Measurements from ENCODE around the gene AASDHPPT. TPM values are rescaled to one million over a fixed set of nuclear protein-coding genes. Genes with fewer than 3 reads are reported as not detected.

Gene AASDHPPT
- total RNA-seq, 1 donor = 41.6 TPM

DNA sequence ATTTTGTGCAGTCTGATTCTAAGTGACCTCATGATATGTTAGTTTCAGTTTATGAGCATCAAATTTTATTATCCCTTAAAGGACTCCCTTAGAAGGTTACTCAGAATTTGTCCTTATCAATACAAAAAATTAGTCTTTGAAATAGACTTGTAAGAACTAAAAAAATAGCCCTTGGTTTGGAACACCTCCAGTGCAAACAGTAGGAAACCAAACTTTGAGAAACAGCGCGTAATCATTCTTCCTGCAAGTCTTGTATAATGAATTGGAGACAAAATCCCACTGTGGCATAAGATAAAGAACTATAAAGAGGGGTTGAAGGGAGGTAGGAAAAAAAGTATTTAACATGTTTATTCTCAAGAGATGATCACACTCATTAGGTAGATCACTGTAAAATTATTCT lies 44.6 kb upstream of the AASDHPPT start:
- no peaks in the 10 kb centered on the region for H3K27me3 ChIP-seq (ENCODE audit: insufficient read depth, low read length)
- DNase-seq (ENCODE audit: insufficient read length, low spot score, missing footprints) = no peak
- no peak for TF ChIP-seq CTCF (IDR thresholded peaks at IDR 0.05; ENCODE audit: extremely low read depth, low read depth, low read length)
- H3K9me3 ChIP-seq (ENCODE audit: low read depth, low read length) = no peaks in the 10 kb centered on the region
- no peak overlapping the region for H3K4me3 ChIP-seq (ENCODE audit: insufficient read depth, low read length)
- no peaks in the 10 kb centered on the region for H3K79me2 ChIP-seq (ENCODE audit: insufficient read depth, low read length)
- H2AFZ ChIP-seq (ENCODE audit: low read length) = no peak overlapping the region
- H3K27ac ChIP-seq (ENCODE audit: low read depth, low read length) = no peak overlapping the region
- H3K4me2 ChIP-seq (ENCODE audit: insufficient read depth, low read length) = no peak overlapping the region
- no peaks in the 10 kb centered on the region for H4K20me1 ChIP-seq (ENCODE audit: insufficient read depth, low read length)
- H3K36me3 ChIP-seq (ENCODE audit: insufficient read depth, low read length) = no peaks in the 10 kb centered on the region
- H3K4me1 ChIP-seq (ENCODE audit: insufficient read depth, low read length) = no peaks in the 10 kb centered on the region

- no peak for TF ChIP-seq CTCF (IDR thresholded peaks at IDR 0.05; ENCODE audit: extremely low read depth, low read depth, low read length)
- H3K4me1 ChIP-seq (ENCODE audit: insufficient read depth, low read length) = no peaks in the 10 kb centered on the region
- H3K36me3 ChIP-seq (ENCODE audit: insufficient read depth, low read length) = no peaks in the 10 kb centered on the region
- H3K27ac ChIP-seq (ENCODE audit: low read depth, low read length) = no peak overlapping the region
- no peaks in the 10 kb centered on the region for H4K20me1 ChIP-seq (ENCODE audit: insufficient read depth, low read length)
- no peaks in the 10 kb centered on the region for H3K27me3 ChIP-seq (ENCODE audit: insufficient read depth, low read length)
- no peak overlapping the region for H3K4me2 ChIP-seq (ENCODE audit: insufficient read depth, low read length)
- H3K79me2 ChIP-seq (ENCODE audit: insufficient read depth, low read length) = no peaks in the 10 kb centered on the region
- H3K4me3 ChIP-seq (ENCODE audit: insufficient read depth, low read length) = no peak overlapping the region
- no peak overlapping the region for H2AFZ ChIP-seq (ENCODE audit: low read length)
- no peaks in the 10 kb centered on the region for H3K9me3 ChIP-seq (ENCODE audit: low read depth, low read length)
- DNase-seq (ENCODE audit: insufficient read length, low spot score, missing footprints) = no peak
Observed at GRCh38 chr11:106043540-106043939, 33.9 kb upstream of the AASDHPPT start.

- no peak overlapping the region for H3K27ac ChIP-seq (ENCODE audit: low read depth, low read length)
- no peaks in the 10 kb centered on the region for H3K4me1 ChIP-seq (ENCODE audit: insufficient read depth, low read length)
- no peak for DNase-seq (ENCODE audit: insufficient read length, low spot score, missing footprints)
- no peak overlapping the region for H2AFZ ChIP-seq (ENCODE audit: low read length)
- H3K36me3 ChIP-seq (ENCODE audit: insufficient read depth, low read length) = no peaks in the 10 kb centered on the region
- no peak overlapping the region for H3K4me2 ChIP-seq (ENCODE audit: insufficient read depth, low read length)
- no peak for TF ChIP-seq CTCF (IDR thresholded peaks at IDR 0.05; ENCODE audit: extremely low read depth, low read depth, low read length)
- H3K27me3 ChIP-seq (ENCODE audit: insufficient read depth, low read length) = no peaks in the 10 kb centered on the region
- H3K4me3 ChIP-seq (ENCODE audit: insufficient read depth, low read length) = no peak overlapping the region
- no peaks in the 10 kb centered on the region for H3K79me2 ChIP-seq (ENCODE audit: insufficient read depth, low read length)
- no peaks in the 10 kb centered on the region for H3K9me3 ChIP-seq (ENCODE audit: low read depth, low read length)
- no peaks in the 10 kb centered on the region for H4K20me1 ChIP-seq (ENCODE audit: insufficient read depth, low read length)
Observed at GRCh38 chr11:106047631-106048030, 29.8 kb upstream of the AASDHPPT start.

DNA sequence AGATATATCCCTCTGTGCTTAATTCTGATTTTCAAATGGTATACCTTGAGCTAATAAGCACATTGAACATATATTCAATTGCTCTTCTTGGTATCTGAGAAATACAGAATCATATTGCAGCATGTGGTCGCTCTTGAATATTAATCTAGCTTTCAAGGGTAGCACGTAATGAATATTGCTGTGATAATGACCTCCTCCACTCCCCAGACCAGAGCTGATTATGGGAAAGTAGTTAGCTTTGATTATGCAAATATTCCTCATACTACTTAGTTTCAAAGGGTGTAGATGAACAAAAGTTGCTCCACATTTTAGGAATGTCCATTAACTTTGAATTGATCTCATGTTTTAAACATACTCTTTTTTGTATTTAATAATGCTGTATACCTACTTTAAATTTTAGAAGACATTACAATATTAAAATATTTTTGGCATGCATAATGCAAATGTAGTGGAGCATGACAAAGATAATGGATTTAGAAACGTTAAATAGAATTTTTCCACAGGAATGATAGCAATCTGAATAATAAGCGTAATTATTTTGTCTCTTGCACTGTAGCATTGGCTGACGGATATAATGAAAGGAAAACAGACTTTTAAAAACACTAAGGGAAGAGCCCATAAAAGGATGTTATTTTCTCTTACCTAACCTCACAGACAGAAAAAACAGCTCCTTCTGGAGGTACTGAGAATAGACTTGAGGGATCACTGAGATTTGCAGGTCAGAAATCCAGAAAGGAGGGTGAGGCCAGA lies 27.6 kb upstream of the AASDHPPT start:
- H3K4me2 ChIP-seq (ENCODE audit: insufficient read depth, low read length) = no peak overlapping the region
- H3K36me3 ChIP-seq (ENCODE audit: insufficient read depth, low read length) = no peaks in the 10 kb centered on the region
- no peaks in the 10 kb centered on the region for H3K79me2 ChIP-seq (ENCODE audit: insufficient read depth, low read length)
- H3K27ac ChIP-seq (ENCODE audit: low read depth, low read length) = no peak overlapping the region
- DNase-seq (ENCODE audit: insufficient read length, low spot score, missing footprints) = no peak
- H3K27me3 ChIP-seq (ENCODE audit: insufficient read depth, low read length) = no peaks in the 10 kb centered on the region
- no peak overlapping the region for H3K4me3 ChIP-seq (ENCODE audit: insufficient read depth, low read length)
- no peak for TF ChIP-seq CTCF (IDR thresholded peaks at IDR 0.05; ENCODE audit: extremely low read depth, low read depth, low read length)
- H3K9me3 ChIP-seq (ENCODE audit: low read depth, low read length) = no peaks in the 10 kb centered on the region
- no peaks in the 10 kb centered on the region for H4K20me1 ChIP-seq (ENCODE audit: insufficient read depth, low read length)
- H2AFZ ChIP-seq (ENCODE audit: low read length) = no peak overlapping the region
- no peaks in the 10 kb centered on the region for H3K4me1 ChIP-seq (ENCODE audit: insufficient read depth, low read length)

Data from osteoblast (primary cell).